ENCODE data around the gene PDGFRB. TPM values are rescaled to one million over a fixed set of nuclear protein-coding genes. Genes with fewer than 3 reads are reported as not detected.

The PDGFRB gene
- total RNA-seq, 2 experiments from 2014 or later: 0.61 to 2.1 TPM

Other genes starting within 250 kb of the PDGFRB start
- gene PDE6A, start 211.1 kb downstream of the PDGFRB start, total RNA-seq: not detected
- gene SLC26A2, start 195.1 kb downstream of the PDGFRB start, total RNA-seq: 1 to 10 TPM; 8.6 to 9.5 TPM
- 1 to 10 TPM; 1.9 to 2.4 TPM for gene TIGD6, start 155.2 kb downstream of the PDGFRB start, total RNA-seq
- gene HMGXB3, start 155.1 kb downstream of the PDGFRB start, total RNA-seq: 10 to 100 TPM; 41.4 to 41.6 TPM
- gene CSF1R, start 69.3 kb downstream of the PDGFRB start, total RNA-seq: not detected
- gene CDX1, start 10.9 kb upstream of the PDGFRB start, total RNA-seq: not detected
- gene SLC6A7, start 34.2 kb upstream of the PDGFRB start, total RNA-seq: not detected
- gene CAMK2A, start 133.9 kb upstream of the PDGFRB start, total RNA-seq: not detected
- not detected for gene ARSI, start 147.1 kb upstream of the PDGFRB start, total RNA-seq
- gene TCOF1, start 201.9 kb upstream of the PDGFRB start, total RNA-seq: 100 to 1,000 TPM; 127 to 134 TPM